Measurements from ENCODE around the gene ETFA.

DNA sequence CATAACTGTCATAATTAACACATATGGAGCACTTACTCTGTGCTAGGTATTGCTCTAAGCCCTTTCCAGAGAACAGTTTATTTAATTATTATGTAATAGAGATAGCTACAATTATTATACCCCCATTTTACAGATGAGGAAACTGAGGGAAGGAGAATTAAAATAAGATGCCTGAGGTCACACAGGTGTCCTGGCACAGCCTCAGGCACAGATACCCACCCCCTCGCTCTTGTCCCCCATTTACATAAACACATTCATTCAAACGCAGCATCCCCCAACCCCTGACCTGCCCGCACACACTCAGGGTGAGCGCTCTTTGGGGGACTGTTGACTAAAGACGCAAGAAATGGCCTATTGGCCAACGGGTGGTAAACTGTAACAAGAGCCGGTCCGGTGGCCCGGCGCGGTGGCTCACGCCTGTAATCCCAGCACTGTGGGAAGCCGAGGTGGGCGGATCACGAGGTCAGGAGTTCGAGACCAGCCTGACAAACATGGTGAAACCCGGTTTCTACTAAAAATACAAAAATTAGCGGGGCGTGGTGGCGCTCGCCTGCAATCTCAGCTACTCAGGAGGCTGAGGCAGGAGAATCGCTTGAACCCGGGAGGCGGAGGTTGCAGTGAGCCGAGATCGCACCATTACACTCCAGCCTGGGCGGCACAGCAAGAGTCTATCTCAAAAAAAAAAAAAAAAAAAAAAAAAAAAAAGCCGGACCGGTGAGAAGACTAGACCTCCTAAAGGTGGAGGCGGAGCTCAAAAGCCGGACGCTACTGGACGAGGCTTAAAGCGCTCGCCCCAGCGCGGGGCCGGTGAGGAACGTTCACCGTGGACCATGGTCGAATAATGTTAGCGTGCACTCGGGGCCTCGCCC lies 23.4 kb upstream of the ETFA start:
- TF ChIP-seq, protein P1, sequence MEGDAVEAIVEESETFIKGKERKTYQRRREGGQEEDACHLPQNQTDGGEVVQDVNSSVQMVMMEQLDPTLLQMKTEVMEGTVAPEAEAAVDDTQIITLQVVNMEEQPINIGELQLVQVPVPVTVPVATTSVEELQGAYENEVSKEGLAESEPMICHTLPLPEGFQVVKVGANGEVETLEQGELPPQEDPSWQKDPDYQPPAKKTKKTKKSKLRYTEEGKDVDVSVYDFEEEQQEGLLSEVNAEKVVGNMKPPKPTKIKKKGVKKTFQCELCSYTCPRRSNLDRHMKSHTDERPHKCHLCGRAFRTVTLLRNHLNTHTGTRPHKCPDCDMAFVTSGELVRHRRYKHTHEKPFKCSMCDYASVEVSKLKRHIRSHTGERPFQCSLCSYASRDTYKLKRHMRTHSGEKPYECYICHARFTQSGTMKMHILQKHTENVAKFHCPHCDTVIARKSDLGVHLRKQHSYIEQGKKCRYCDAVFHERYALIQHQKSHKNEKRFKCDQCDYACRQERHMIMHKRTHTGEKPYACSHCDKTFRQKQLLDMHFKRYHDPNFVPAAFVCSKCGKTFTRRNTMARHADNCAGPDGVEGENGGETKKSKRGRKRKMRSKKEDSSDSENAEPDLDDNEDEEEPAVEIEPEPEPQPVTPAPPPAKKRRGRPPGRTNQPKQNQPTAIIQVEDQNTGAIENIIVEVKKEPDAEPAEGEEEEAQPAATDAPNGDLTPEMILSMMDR (IDR thresholded peaks at IDR 0.05; ENCODE audit: control extremely low read depth in 1 of 3, insufficient read depth in 1 of 3, low read depth in 1 of 3, low read length in 3 of 3), result no peak
- TF ChIP-seq TCF12 (IDR thresholded peaks at IDR 0.05; ENCODE audit: low read depth, low read length) (no peak), SIN3A (conservative IDR thresholded peaks at IDR 0.05 in 1 of 2, IDR thresholded peaks at IDR 0.05 in 1 of 2; ENCODE audit: low read depth in 1 of 2, low read length in 2 of 2) (no peak), POLR2AphosphoS5 (IDR thresholded peaks at IDR 0.05; ENCODE audit: low read depth, low read length) (no peak), NANOG (IDR thresholded peaks at IDR 0.05; ENCODE audit: insufficient read depth, low read depth, low read length, poor library complexity, severe bottlenecking) (no peak), USF2 (IDR thresholded peaks at IDR 0.05; ENCODE audit: low read length) (no peak), EZH2 (IDR thresholded peaks at IDR 0.05; ENCODE audit: low read depth, low read length, severe bottlenecking) (no peak), SP1 (IDR thresholded peaks at IDR 0.05; ENCODE audit: low read depth, low read length) (no peak), RAD21 (IDR thresholded peaks at IDR 0.05 in 1 of 2, conservative IDR thresholded peaks at IDR 0.05 in 1 of 2; ENCODE audit: low read depth in 2 of 2, low read length in 2 of 2) (no peak), TAF1 (IDR thresholded peaks at IDR 0.05; ENCODE audit: low read depth, low read length) (no peak; the same call in 1 of the 2 replicates), ZNF274 (IDR thresholded peaks at IDR 0.05; ENCODE audit: borderline replicate concordance, extremely low read depth, low read length) (no peak), JUN (IDR thresholded peaks at IDR 0.05; ENCODE audit: low read depth, low read length) (no peak), TBP (IDR thresholded peaks at IDR 0.05; ENCODE audit: low read depth, low read length) (no peak), PHF8 (conservative IDR thresholded peaks at IDR 0.05; ENCODE audit: low read depth, low read length) (no peak)

Data from H1 (cell line).